ENCODE measurements around the gene ZSCAN1.
A peak's percentile ranks its signal among the peaks of the same experiment; 100 is the strongest.
"Not testable (repeated sequence)": the region's sequence is repeated elsewhere in the genome, so short reads cannot be mapped to it uniquely, and the experiment has no call there.

The ZSCAN1 gene

GRCh38 chr19:58003174-58003828 lies 30.5 kb upstream of the ZSCAN1 start:
- WGBS (ENCODE audit: extremely low coverage, insufficient coverage, low lambda C conversion rate), result no CpG with 5 or more reads among the region's 31 CpGs
- H4K8ac ChIP-seq (ENCODE audit: low read depth, low read length), result no peak overlapping the region

GRCh38 chr19:58007285-58007684 lies 26.5 kb upstream of the ZSCAN1 start:
- Histone ChIP-seq H2AK5ac (ENCODE audit: low read length) (no peak overlapping the region), H4K5ac (ENCODE audit: low read length) (no peak overlapping the region), H3K79me1 (ENCODE audit: low read length) (peaks cover 8% of the 10 kb centered on the region), H3K23ac (ENCODE audit: low read length) (no peak overlapping the region), H2BK120ac (ENCODE audit: low read depth, low read length) (no peak overlapping the region), H2BK15ac (replicated peaks; ENCODE audit: low read depth) (no peak overlapping the region), H3K4me2 (ENCODE audit: low read length) (no peak overlapping the region), H3K27me3 (ENCODE audit: insufficient read depth, low read length, poor library complexity) (no peaks in the 10 kb centered on the region), H3K9ac (ENCODE audit: low read length) (no peak overlapping the region), H3K18ac (ENCODE audit: low read length) (no peak overlapping the region), H3K56ac (ENCODE audit: low read length) (no peak overlapping the region), H3K79me2 (ENCODE audit: control insufficient read depth, insufficient read depth, low read length) (peaks cover 6% of the 10 kb centered on the region), H3K36me3 (ENCODE audit: control insufficient read depth, insufficient read depth, low read length) (peaks cover 9% of the 10 kb centered on the region), H3K27ac (ENCODE audit: low read depth, low read length) (no peak overlapping the region), H3K4ac (ENCODE audit: low read depth, low read length) (no peak overlapping the region), H3K4me1 (ENCODE audit: control insufficient read depth, low read depth, low read length) (no peaks in the 10 kb centered on the region), H2BK5ac (ENCODE audit: low read length) (no peak overlapping the region), H4K8ac (ENCODE audit: low read depth, low read length) (no peak overlapping the region), H3K4me3 (ENCODE audit: low read length) (no peak overlapping the region)
- no CpG with 5 or more reads among the region's 1 CpG for WGBS (ENCODE audit: extremely low coverage, insufficient coverage, low lambda C conversion rate)
- peak; percentile 70 for DNase-seq

More at GRCh38 chr19:58003174-58003828, 30.5 kb upstream of the ZSCAN1 start:
- Histone ChIP-seq H2BK15ac (replicated peaks; ENCODE audit: low read depth) (no peak overlapping the region), H3K18ac (ENCODE audit: low read length) (peak overlapping the region; percentile 75), H3K4me1 (ENCODE audit: control insufficient read depth, low read depth, low read length) (peaks cover 5% of the 10 kb centered on the region), H4K5ac (ENCODE audit: low read length) (no peak overlapping the region), H3K4ac (ENCODE audit: low read depth, low read length) (peak overlapping the region; percentile 46), H3K56ac (ENCODE audit: low read length) (peak overlapping the region; percentile 66), H3K27me3 (ENCODE audit: insufficient read depth, low read length, poor library complexity) (no peaks in the 10 kb centered on the region), H3K4me3 (ENCODE audit: low read length) (peak overlapping the region; percentile 40), H2BK5ac (ENCODE audit: low read length) (no peak overlapping the region), H3K27ac (ENCODE audit: low read depth, low read length) (no peak overlapping the region), H2AK5ac (ENCODE audit: low read length) (no peak overlapping the region), H3K79me1 (ENCODE audit: low read length) (peaks cover 27% of the 10 kb centered on the region), H3K9ac (ENCODE audit: low read length) (peak overlapping the region; percentile 46), H3K4me2 (ENCODE audit: low read length) (peak overlapping the region; percentile 25), H3K79me2 (ENCODE audit: control insufficient read depth, insufficient read depth, low read length) (peaks cover 22% of the 10 kb centered on the region), H2BK120ac (ENCODE audit: low read depth, low read length) (no peak overlapping the region), H3K36me3 (ENCODE audit: control insufficient read depth, insufficient read depth, low read length) (peaks cover 20% of the 10 kb centered on the region), H3K23ac (ENCODE audit: low read length) (peak overlapping the region; percentile 45)
- no peak for DNase-seq

- not testable (repeated sequence) for H3K56ac ChIP-seq (ENCODE audit: low read length); H4K8ac ChIP-seq (ENCODE audit: low read depth, low read length); H3K4me1 ChIP-seq (ENCODE audit: control insufficient read depth, low read depth, low read length); H2BK120ac ChIP-seq (ENCODE audit: low read depth, low read length); H3K79me1 ChIP-seq (ENCODE audit: low read length); H2AK5ac ChIP-seq (ENCODE audit: low read length); H4K5ac ChIP-seq (ENCODE audit: low read length); H3K27me3 ChIP-seq (ENCODE audit: insufficient read depth, low read length, poor library complexity); H3K9ac ChIP-seq (ENCODE audit: low read length); H3K4ac ChIP-seq (ENCODE audit: low read depth, low read length); H3K27ac ChIP-seq (ENCODE audit: low read depth, low read length); DNase-seq; H3K23ac ChIP-seq (ENCODE audit: low read length); H3K36me3 ChIP-seq (ENCODE audit: control insufficient read depth, insufficient read depth, low read length); H3K4me3 ChIP-seq (ENCODE audit: low read length); H3K18ac ChIP-seq (ENCODE audit: low read length); H2BK5ac ChIP-seq (ENCODE audit: low read length); H3K4me2 ChIP-seq (ENCODE audit: low read length); H3K79me2 ChIP-seq (ENCODE audit: control insufficient read depth, insufficient read depth, low read length); H2BK15ac ChIP-seq (replicated peaks; ENCODE audit: low read depth)
- no CpG with 5 or more reads among the region's 10 CpGs for WGBS (ENCODE audit: extremely low coverage, insufficient coverage, low lambda C conversion rate)
Measured at GRCh38 chr19:58008877-58009276, 24.9 kb upstream of the ZSCAN1 start.

GRCh38 chr19:58009301-58009665 lies 24.5 kb upstream of the ZSCAN1 start:
- H3K36me3 ChIP-seq (ENCODE audit: control insufficient read depth, insufficient read depth, low read length), result peaks cover 7% of the 10 kb centered on the region
- no CpG with 5 or more reads among the region's 21 CpGs for WGBS (ENCODE audit: extremely low coverage, insufficient coverage, low lambda C conversion rate)
- H2BK120ac ChIP-seq (ENCODE audit: low read depth, low read length), result no peak overlapping the region
- no peak overlapping the region for H4K8ac ChIP-seq (ENCODE audit: low read depth, low read length)
- no peak overlapping the region for H3K9ac ChIP-seq (ENCODE audit: low read length)
- DNase-seq, result no peak
- H3K18ac ChIP-seq (ENCODE audit: low read length), result no peak overlapping the region
- H2AK5ac ChIP-seq (ENCODE audit: low read length), result no peak overlapping the region
- H2BK15ac ChIP-seq (replicated peaks; ENCODE audit: low read depth), result no peak overlapping the region
- peak overlapping the region; percentile 25 for H3K56ac ChIP-seq (ENCODE audit: low read length)
- no peak overlapping the region for H3K27ac ChIP-seq (ENCODE audit: low read depth, low read length)
- H2BK5ac ChIP-seq (ENCODE audit: low read length), result no peak overlapping the region
- no peaks in the 10 kb centered on the region for H3K27me3 ChIP-seq (ENCODE audit: insufficient read depth, low read length, poor library complexity)
- no peak overlapping the region for H4K5ac ChIP-seq (ENCODE audit: low read length)
- no peak overlapping the region for H3K4me3 ChIP-seq (ENCODE audit: low read length)
- no peaks in the 10 kb centered on the region for H3K4me1 ChIP-seq (ENCODE audit: control insufficient read depth, low read depth, low read length)
- peaks cover under 1% of the 10 kb centered on the region for H3K79me2 ChIP-seq (ENCODE audit: control insufficient read depth, insufficient read depth, low read length)
- H3K23ac ChIP-seq (ENCODE audit: low read length), result no peak overlapping the region
- H3K79me1 ChIP-seq (ENCODE audit: low read length), result peaks cover 3% of the 10 kb centered on the region
- peak overlapping the region; percentile 29 for H3K4me2 ChIP-seq (ENCODE audit: low read length)
- H3K4ac ChIP-seq (ENCODE audit: low read depth, low read length), result no peak overlapping the region

- H2BK15ac ChIP-seq (replicated peaks; ENCODE audit: low read depth), result no peak overlapping the region
- H3K9ac ChIP-seq (ENCODE audit: low read length), result peak overlapping the region; percentile 54
- no peak overlapping the region for H3K23ac ChIP-seq (ENCODE audit: low read length)
- H3K79me1 ChIP-seq (ENCODE audit: low read length), result no peaks in the 10 kb centered on the region
- no peak overlapping the region for H2BK5ac ChIP-seq (ENCODE audit: low read length)
- WGBS (ENCODE audit: extremely low coverage, insufficient coverage, low lambda C conversion rate), result no CpG with 5 or more reads among the region's 41 CpGs
- no peak overlapping the region for H3K4me3 ChIP-seq (ENCODE audit: low read length)
- H3K56ac ChIP-seq (ENCODE audit: low read length), result peak overlapping the region; percentile 67
- H4K8ac ChIP-seq (ENCODE audit: low read depth, low read length), result no peak overlapping the region
- peaks cover 3% of the 10 kb centered on the region for H3K36me3 ChIP-seq (ENCODE audit: control insufficient read depth, insufficient read depth, low read length)
- no peak overlapping the region for H3K18ac ChIP-seq (ENCODE audit: low read length)
- H3K27ac ChIP-seq (ENCODE audit: low read depth, low read length), result no peak overlapping the region
- no peak overlapping the region for H3K4ac ChIP-seq (ENCODE audit: low read depth, low read length)
- H3K4me2 ChIP-seq (ENCODE audit: low read length), result peak overlapping the region; percentile 29
- H3K27me3 ChIP-seq (ENCODE audit: insufficient read depth, low read length, poor library complexity), result no peaks in the 10 kb centered on the region
- H4K5ac ChIP-seq (ENCODE audit: low read length), result no peak overlapping the region
- H3K79me2 ChIP-seq (ENCODE audit: control insufficient read depth, insufficient read depth, low read length), result no peaks in the 10 kb centered on the region
- DNase-seq, result peak; percentile 93
- no peaks in the 10 kb centered on the region for H3K4me1 ChIP-seq (ENCODE audit: control insufficient read depth, low read depth, low read length)
- no peak overlapping the region for H2BK120ac ChIP-seq (ENCODE audit: low read depth, low read length)
- H2AK5ac ChIP-seq (ENCODE audit: low read length), result no peak overlapping the region
Measured at GRCh38 chr19:58009666-58010301, 24.0 kb upstream of the ZSCAN1 start.
